Activated naive CD4-positive, alpha-beta T cell treated with Interleukin-2 at 50 U/mL for 16 hours (primary cell): ENCODE data around the gene FBXO48.
"Not testable (repeated sequence)": the region's sequence is repeated elsewhere in the genome, so short reads cannot be mapped to it uniquely, and the experiment has no call there.

ENCODE experiments used
- DNase-seq: peaks from one replicate; pipeline ENCODE4 v3.0.0-alpha.2; 2020

The FBXO48 gene

DNA sequence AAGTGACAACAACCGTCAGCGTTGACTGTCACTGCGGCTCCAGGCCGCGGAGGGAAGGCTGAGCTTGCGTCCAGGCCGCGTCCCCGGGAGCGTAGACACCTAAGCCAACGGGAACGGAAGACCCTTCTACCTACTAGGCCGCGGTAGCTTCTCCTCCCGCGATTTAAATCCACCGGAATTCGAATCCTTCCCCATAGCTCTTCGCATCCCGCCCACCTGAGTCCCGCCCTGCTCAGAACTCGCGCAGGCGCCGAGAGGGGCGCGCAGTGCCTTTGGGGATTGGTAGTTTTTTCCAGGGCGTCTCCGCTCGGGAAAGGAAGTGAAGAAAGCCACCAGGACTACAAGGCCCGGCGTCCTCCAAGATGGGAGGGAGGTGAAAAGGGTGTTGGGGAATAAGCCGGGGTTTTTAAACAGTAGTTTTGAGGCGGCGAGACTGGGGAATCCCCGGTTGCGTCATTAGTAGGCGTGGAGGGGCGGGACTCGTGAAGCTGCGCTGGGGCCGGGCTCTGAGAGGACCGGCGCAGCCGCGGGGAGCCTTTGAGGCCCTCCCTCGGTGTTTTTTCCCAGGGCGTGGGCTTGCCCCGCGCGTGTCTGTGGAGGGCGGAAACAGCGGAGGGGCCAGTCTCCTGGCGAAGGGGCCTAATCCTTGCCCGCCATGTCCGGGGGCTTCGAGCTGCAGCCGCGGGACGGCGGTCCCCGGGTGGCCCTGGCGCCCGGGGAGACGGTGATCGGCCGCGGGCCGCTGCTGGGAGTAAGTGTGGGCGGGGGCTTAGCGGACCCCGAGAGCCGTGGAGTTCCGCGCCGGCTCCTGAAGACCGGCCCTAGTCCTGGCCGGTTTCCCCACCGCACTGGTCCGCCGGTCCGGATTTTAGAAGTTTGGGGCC is at the start of gene FBXO48, which contains the start of gene APLF:
Gene FBXO48, minus strand, starts transcription at position 218 of the 884 bp plus-strand sequence. CDS start 2,149 bp downstream, outside the sequence.
Gene APLF, plus strand, starts transcription at position 509 of the 884 bp plus-strand sequence. Its CDS starts 147 bp downstream, at position 656.
- DNase-seq = peak; percentile 99

GRCh38 chr2:68516051-68516955 is 49.2 kb upstream of the FBXO48 start:
- no peak for DNase-seq

DNA sequence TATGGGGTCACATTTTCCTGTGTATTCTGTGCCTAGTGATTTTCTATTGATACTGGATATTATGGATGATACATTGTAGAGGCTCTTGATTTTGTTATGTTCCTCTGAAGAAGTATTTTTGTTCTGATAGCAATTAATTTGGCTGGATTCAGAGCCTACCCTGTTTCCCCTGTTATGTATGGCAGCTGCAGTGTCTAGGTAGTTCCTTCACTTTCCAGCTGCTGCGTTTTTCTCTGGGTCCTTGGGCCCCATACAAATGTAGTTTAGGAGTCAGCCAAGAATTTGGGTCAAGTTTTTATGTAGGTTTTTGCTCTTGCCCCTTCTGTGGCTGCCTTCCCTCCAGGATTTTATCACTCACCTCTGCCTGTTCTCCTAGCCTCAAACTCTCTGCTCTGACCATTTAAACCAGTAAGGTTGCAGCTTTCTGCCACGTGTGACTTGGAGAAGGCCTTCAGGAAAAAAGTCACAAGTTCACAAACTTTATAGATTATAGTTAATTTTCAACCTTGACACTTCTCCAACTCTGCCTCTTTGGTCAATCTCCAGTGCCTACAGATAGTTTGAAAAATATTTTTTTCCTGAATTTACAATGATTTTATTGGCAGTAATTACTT is 47.3 kb upstream of the FBXO48 start:
- DNase-seq = no peak

DNA sequence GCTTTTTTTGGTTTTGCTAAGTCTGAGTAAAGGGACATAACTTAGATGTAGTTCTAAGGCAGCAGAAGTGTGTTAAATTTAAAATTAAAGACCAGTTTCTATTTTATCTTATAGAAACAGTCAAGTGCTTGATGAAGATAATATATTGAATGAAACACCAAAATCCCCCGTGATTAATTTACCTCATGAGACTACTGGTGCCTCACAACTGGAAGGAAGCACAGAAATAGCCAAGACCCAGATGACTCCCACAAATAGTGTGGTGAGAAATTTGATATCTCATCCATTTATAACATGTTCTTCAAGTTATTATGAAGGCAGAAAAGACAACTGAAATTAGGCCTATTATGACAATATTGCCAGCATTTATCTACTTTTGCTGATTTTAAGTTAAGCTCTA is 45.9 kb upstream of the FBXO48 start:
- no peak for DNase-seq

GRCh38 chr2:68512326-68512725 is 45.2 kb upstream of the FBXO48 start:
- no peak for DNase-seq

GRCh38 chr2:68506170-68506569 is 39.1 kb upstream of the FBXO48 start:
- DNase-seq = no peak

DNA sequence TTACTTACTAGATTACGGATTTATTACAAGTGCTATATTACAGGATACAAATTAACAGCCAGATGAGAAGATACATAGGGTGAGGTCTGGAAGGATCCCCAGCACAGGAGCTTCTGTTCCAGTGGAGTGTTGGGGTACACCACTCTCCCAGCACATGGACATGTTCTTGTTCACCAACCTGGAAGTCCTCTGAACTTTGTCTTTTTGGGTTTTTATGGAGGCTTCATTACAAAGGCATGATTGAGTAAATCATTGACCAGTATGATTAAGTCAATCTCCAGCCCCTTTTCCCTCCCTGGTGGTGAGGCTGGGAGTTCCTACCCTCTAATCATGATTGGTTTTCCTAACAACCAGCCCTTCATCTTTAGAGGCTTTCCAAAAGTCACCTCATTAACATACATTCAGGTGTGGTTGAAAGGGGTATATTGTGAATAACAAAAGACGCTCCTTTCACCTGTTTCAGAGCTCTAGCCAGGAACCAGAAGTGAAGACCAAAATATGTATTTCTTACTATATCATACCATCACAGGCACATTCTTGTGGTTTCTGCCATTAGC is 38.6 kb upstream of the FBXO48 start:
- DNase-seq = no peak

GRCh38 chr2:68501768-68502167 is 34.7 kb upstream of the FBXO48 start:
- DNase-seq = no peak

DNA sequence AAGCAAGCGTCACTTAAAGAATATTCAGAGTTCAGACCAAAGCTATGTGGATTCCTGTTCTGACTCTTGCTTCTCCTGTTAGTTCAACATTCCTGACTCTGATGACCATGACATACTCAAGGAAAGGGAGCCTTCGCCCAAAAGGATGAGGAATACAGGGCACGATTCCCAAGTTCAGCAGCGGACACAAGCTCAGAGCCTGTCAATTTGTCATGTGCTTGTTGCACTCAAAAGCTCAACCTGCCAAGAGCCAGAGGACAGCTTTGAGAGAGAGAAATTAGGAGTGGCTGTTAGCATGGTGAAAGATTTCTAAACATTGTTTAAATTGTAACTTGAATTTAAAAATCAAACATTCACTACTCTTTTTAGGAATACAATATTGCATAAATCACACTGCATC is 33.6 kb upstream of the FBXO48 start:
- no peak for DNase-seq

GRCh38 chr2:68499133-68499532 is 32.0 kb upstream of the FBXO48 start:
- DNase-seq = no peak

GRCh38 chr2:68491582-68491981 is 24.5 kb upstream of the FBXO48 start:
- DNase-seq = no peak

DNA sequence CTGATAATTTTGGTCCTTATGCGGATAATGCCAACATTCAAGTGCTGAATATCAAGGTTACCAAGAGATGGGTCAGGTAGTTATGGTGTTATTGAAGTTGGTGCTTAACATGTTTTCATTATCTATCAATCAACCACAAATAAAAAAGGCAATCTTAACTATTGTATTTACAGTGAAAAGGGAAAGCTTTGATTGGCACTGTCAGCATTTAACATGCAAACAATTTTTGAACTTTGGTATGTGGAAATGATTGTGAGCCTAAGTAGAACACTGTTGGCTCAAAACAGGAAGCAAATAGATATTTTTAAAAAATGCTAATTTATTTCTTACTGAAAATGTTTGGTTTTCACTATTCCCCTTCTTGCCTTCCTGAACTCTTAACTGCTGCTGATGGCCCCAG is 22.2 kb upstream of the FBXO48 start:
- no peak for DNase-seq

GRCh38 chr2:68488605-68489004 is 21.5 kb upstream of the FBXO48 start:
- DNase-seq = not testable (repeated sequence)

- DNase-seq = no peak
These were observed 20.8 kb upstream of the FBXO48 start for GRCh38 chr2:68487773-68488355.

GRCh38 chr2:68483011-68483410 is 15.9 kb upstream of the FBXO48 start:
- DNase-seq = no peak

- DNase-seq = no peak
These were observed 15.3 kb upstream of the FBXO48 start for GRCh38 chr2:68482296-68482820.

DNA sequence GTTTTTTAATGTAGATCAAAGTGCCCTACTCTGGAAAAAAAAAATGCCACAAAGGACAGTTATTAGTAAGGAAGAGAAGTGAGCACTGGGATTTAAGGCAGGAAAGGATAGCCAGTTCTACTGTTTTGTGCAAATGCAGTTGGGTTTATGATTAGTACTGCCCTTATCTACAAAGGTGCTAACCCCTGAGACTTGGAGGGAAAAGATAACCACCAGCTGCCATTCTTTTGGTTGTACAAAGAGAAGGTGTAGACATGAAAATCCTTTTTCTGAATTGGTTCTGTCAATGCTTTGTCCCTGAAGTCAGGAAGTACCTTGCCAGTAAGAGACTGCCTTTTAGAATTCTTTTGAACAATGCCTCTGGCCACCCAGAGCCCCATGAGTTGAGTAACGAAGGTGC is 11.6 kb upstream of the FBXO48 start:
- no peak for DNase-seq

GRCh38 chr2:68476454-68476853 is 9.4 kb upstream of the FBXO48 start:
- no peak for DNase-seq

- no peak for DNase-seq
These were observed 8.5 kb upstream of the FBXO48 start for GRCh38 chr2:68475576-68475975.

DNA sequence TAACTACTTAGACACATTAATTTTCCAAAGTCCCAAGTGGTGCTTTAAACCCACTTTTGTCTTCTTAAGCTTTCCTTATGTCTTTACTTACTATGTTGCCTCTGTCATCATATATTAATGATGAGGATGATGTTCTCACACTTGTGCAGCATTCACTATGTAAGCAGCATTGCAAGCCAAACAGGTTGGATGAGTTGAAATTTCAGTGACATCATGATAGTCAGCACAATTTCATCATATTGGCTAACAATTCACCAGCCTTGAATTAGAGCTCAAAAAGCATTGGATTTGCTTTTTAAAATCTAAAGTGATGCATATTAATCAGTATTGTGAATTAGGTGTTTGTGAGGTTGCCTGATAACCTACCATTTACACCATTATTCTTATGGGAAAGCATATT is 8.0 kb upstream of the FBXO48 start:
- no peak for DNase-seq

GRCh38 chr2:68472796-68473414 is 5.8 kb upstream of the FBXO48 start:
- no peak for DNase-seq

GRCh38 chr2:68471385-68471784 is 4.3 kb upstream of the FBXO48 start:
- no peak for DNase-seq
